Endothelial cell of umbilical vein (primary cell): ENCODE measurements around the gene LTBP1. TPM values are rescaled to one million over a fixed set of nuclear protein-coding genes. Genes with fewer than 3 reads are reported as not detected.
"Not testable (repeated sequence)": the region's sequence is repeated elsewhere in the genome, so short reads cannot be mapped to it uniquely, and the experiment has no call there.

Experiments
- BruUV-seq: library from RNA; stranded (reverse); fragments of 400-500 nt; replicated peaks from 2 replicates; lab custom pipeline; 2021; lab: Mats Ljungman, UMichigan
- CTCF ChIA-PET: fragments of 300-600, 350-600 bp; sonication (Branson Sonifier 250); formaldehyde crosslinking; loops from one replicate; lab custom pipeline; 2021; ENCODE audit warnings: antibody characterized with exemption, inconsistent platforms; lab: Charles Lee
- POLR2A ChIA-PET: fragments of 300-600, 350-600 bp; sonication (Branson Sonifier 250); formaldehyde crosslinking; loops from one replicate; lab custom pipeline; 2021; ENCODE audit warnings: antibody characterized with exemption, inconsistent platforms; lab: Charles Lee
- DNase-seq: peaks from one replicate; pipeline ENCODE4 v3.0.0-alpha.2; 2011; ENCODE audit warnings: low read depth, low spot score
- FAIRE-seq: peaks from 2 replicates; lab custom pipeline; 2011; peaks lifted over from hg19 to GRCh38; lab: Jason Lieb, UNC
- H2AFZ ChIP-seq: 2 replicates; pipeline ENCODE4 v1.6.0; 2012; ENCODE audit warnings: low read depth, low read length, control low read depth, inconsistent platforms
- H3K27ac ChIP-seq: 2 replicates; pipeline ENCODE4 v1.5.1; 2011; ENCODE audit warnings: low read depth, mild to moderate bottlenecking, control low read depth, low read length, moderate library complexity; ENCODE audit not compliant: insufficient read depth
- H3K27me3 ChIP-seq, 2 experiments: 2 replicates each; pipeline versions ENCODE4 v1.6.0 to v1.6.1; 2011; ENCODE audit warnings: low read length in 2 of 2, mixed read lengths in 1 of 2; ENCODE audit not compliant: control insufficient read depth in 2 of 2, insufficient read depth in 2 of 2
- H3K36me3 ChIP-seq, 2 experiments: 2 replicates in 1 of 2; 3 replicates in 1 of 2; pipeline ENCODE4 v1.5.1; 2011; ENCODE audit warnings: low read length in 2 of 2, mild to moderate bottlenecking in 1 of 2, moderate library complexity in 1 of 2; ENCODE audit not compliant: control insufficient read depth in 2 of 2, insufficient read depth in 2 of 2; ENCODE audit errors: extremely low read depth in 1 of 2
- H3K4me1 ChIP-seq: 3 replicates; pipeline ENCODE4 v1.5.1; 2011; ENCODE audit warnings: mild to moderate bottlenecking, low read length; ENCODE audit not compliant: control insufficient read depth, insufficient read depth; ENCODE audit errors: extremely low read depth
- H3K4me2 ChIP-seq: 2 replicates; pipeline ENCODE4 v1.6.1; 2011; ENCODE audit warnings: low read length, control low read depth, mixed read lengths; ENCODE audit not compliant: insufficient read depth
- H3K4me3 ChIP-seq, 3 experiments: fragments of 200-600 bp in 1 of 3; sonication (generic), shearing (Covaris generic) in 1 of 3; replicated peaks in 1 of 3; 2 replicates each; pipeline ENCODE4 v1.5.1; 2011 to 2016; ENCODE audit warnings: control low read depth in 3 of 3, low read length in 3 of 3, mild to moderate bottlenecking in 2 of 3, inconsistent platforms in 1 of 3, low read depth in 1 of 3, moderate library complexity in 1 of 3; ENCODE audit not compliant: insufficient read depth in 1 of 3
- H3K79me2 ChIP-seq: 2 replicates; pipeline ENCODE4 v1.6.0; 2012; ENCODE audit warnings: low read length, inconsistent platforms; ENCODE audit not compliant: control insufficient read depth, insufficient read depth
- H3K9ac ChIP-seq: replicated peaks from 2 replicates; pipeline ENCODE3; 2011; ENCODE audit warnings: low read length, control low read depth; ENCODE audit not compliant: insufficient read depth; ENCODE audit errors: extremely low read depth
- H3K9me1 ChIP-seq: replicated peaks from 3 replicates; pipeline ENCODE4 v1.6.0; 2011; ENCODE audit warnings: mild to moderate bottlenecking, low read length; ENCODE audit not compliant: control insufficient read depth, insufficient read depth; ENCODE audit errors: extremely low read depth
- H3K9me3 ChIP-seq: replicated peaks from 2 replicates; pipeline ENCODE4 v1.5.1; 2012; ENCODE audit warnings: low read length, inconsistent platforms; ENCODE audit not compliant: control insufficient read depth, insufficient read depth
- H4K20me1 ChIP-seq: replicated peaks from 2 replicates; pipeline ENCODE3; 2011; ENCODE audit warnings: mild to moderate bottlenecking, low read length; ENCODE audit not compliant: control insufficient read depth, insufficient read depth; ENCODE audit errors: extremely low read depth
- EZH2 ChIP-seq: IDR thresholded peaks from 2 replicates; pipeline ENCODE4 v1.6.1; 2012; ENCODE audit warnings: borderline replicate concordance, low read depth, mild to moderate bottlenecking, moderate library complexity, low read length, inconsistent platforms; ENCODE audit not compliant: severe bottlenecking
- GATA2 ChIP-seq: IDR thresholded peaks from 2 replicates; pipeline ENCODE4 v1.7.0; 2011; ENCODE audit warnings: low read depth, mild to moderate bottlenecking, moderate library complexity, mixed read lengths, low read length; ENCODE audit not compliant: insufficient read length, insufficient read depth
- JUN ChIP-seq: IDR thresholded peaks from 2 replicates; pipeline ENCODE4 v1.6.1; 2011; ENCODE audit warnings: borderline replicate concordance, low read depth; ENCODE audit not compliant: insufficient read length, insufficient read depth
- MYC ChIP-seq: IDR thresholded peaks from one replicate; pipeline ENCODE4 v1.6.1; 2011; ENCODE audit warnings: mild to moderate bottlenecking, low read depth, low read length
- POLR2A ChIP-seq: IDR thresholded peaks from 2 replicates; pipeline ENCODE4 v1.6.1; 2012; ENCODE audit warnings: low read depth, mild to moderate bottlenecking, control low read depth, low read length
- POLR2AphosphoS5 ChIP-seq: IDR thresholded peaks from 2 replicates; pipeline ENCODE4 v1.6.1; 2012; ENCODE audit warnings: low read depth, mild to moderate bottlenecking, control low read depth, low read length, moderate library complexity; ENCODE audit not compliant: insufficient read depth
- dilution Hi-C: fragments of 300-500 bp; cut with MboI; formaldehyde crosslinking; loops from one replicate; pipeline ENCODE4 v1.15.0; 2019; ENCODE audit warnings: low sequenced_read_pairs; ENCODE audit not compliant: extremely low pct_ligation_motif_present
- intact Hi-C: fragments of 100-400 bp; cut with micrococcal nuclease; formaldehyde crosslinking; loops from one replicate; pipeline ENCODE4 v1.10.0; 2022
- polyA plus RNA-seq, 4 experiments: library from polyadenylated mRNA; depleted of rRNA in 3 of 4; stranded (reverse) in 3 of 4; unstranded in 1 of 4; fragments of >200 nt; gene quantifications; 2 replicates each; pipeline versions ENCODE4 v1.2.1 to v1.2.3, GENCODE V29; 2011 to 2012; ENCODE audit warnings: missing spikeins in 1 of 4
- total RNA-seq: library from RNA; stranded (reverse); gene quantifications from 2 replicates; pipeline ENCODE4 v1.2.3, GENCODE V29; 2021
- TF ChIP-seq, protein P1 (sequence below): IDR thresholded peaks from 2 replicates; pipeline ENCODE4 v1.6.1; 2011; ENCODE audit not compliant: insufficient read depth, insufficient read length

The LTBP1 gene
- total and polyA plus RNA-seq, 2 donors (not counting 3 experiments of a cell fraction or from before 2014, with no cell fraction given), result 57.4 to 68.2 TPM

DNA sequence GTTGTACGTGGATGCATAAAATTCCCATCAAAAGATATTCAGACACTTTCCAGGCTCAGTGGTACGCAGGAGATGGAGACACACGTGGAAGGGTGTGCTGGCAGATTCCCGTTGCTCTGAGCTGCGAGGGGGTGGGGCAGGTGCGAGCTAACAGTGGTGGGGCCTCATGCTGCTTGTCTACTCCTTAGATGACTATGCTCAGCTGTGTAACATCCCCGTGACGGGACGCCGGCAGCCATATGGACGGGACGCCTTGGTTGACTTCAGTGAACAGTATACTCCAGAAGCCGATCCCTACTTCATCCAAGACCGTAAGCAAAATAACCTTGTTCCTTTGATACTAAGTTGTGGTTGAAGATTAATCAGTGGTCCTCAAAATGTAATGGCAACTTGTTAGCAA, 442.2 kb downstream of the LTBP1 start:
- H3K27ac ChIP-seq, result no peak overlapping the region
- H3K4me1 ChIP-seq, result no peaks in the 10 kb centered on the region
- DNase-seq (no peak), FAIRE-seq (no peak)
- H3K27me3 ChIP-seq, result no peaks in the 10 kb centered on the region
- H3K79me2 ChIP-seq, result no peaks in the 10 kb centered on the region
- no peaks in the 10 kb centered on the region for H3K9me3 ChIP-seq
- H3K4me3 ChIP-seq, result no peak overlapping the region
- dilution Hi-C loops, result no loop called here
- intact Hi-C loops, result no loop called here
- no peaks in the 10 kb centered on the region for H3K36me3 ChIP-seq
- no peak overlapping the region for H2AFZ ChIP-seq
- CTCF ChIA-PET, result interaction anchor here (1.5 to 2.2 kb wide), 2 partner anchors 9 to 194 kb away, joined by 5 to 6 read pairs; no protein-coding TSS in a partner anchor
- no peak overlapping the region for H3K4me2 ChIP-seq
- no peak overlapping the region for H3K9ac ChIP-seq
- no peaks in the 10 kb centered on the region for H4K20me1 ChIP-seq
- H3K9me1 ChIP-seq, result no peaks in the 10 kb centered on the region
- no TSS peak for BruUV-seq
- POLR2A ChIA-PET, result no interaction called here
- TF ChIP-seq JUN (no peak), GATA2 (no peak), POLR2A (no peak), MYC (no peak), POLR2AphosphoS5 (no peak), EZH2 (no peak)
- TF ChIP-seq, protein P1, sequence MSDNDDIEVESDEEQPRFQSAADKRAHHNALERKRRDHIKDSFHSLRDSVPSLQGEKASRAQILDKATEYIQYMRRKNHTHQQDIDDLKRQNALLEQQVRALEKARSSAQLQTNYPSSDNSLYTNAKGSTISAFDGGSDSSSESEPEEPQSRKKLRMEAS, result no peak

DNA sequence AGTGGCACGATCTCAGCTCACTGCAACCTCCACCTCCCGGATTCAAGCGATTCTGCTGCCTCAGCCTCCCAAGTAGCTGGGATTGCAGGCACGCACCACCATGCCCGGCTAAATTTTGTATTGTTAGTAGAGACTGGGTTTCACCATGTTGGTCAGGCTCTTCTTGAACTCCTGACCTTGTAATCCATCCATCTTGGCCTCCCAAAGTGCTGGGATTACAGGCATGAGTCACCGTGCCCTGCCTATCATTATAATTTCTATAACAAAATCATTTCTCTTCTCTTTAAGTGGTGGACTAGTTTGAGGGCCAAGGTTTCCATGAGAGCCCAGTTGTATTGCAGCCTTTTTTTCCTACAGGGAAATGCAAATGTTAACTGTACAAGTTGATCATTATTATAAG, 442.9 kb downstream of the LTBP1 start:
- FAIRE-seq, dilution Hi-C loops, H3K27ac ChIP-seq, DNase-seq, H2AFZ ChIP-seq, H3K9me3 ChIP-seq, intact Hi-C loops, H3K36me3 ChIP-seq, H3K4me1 ChIP-seq, POLR2A ChIA-PET, H3K79me2 ChIP-seq, H4K20me1 ChIP-seq, BruUV-seq, H3K9me1 ChIP-seq, H3K9ac ChIP-seq, H3K4me3 ChIP-seq, H3K4me2 ChIP-seq, H3K27me3 ChIP-seq: not testable (repeated sequence)
- CTCF ChIA-PET, result interaction anchor here (1.6 to 2.2 kb wide), 4 partner anchors 8 to 194 kb away, joined by 4 to 6 read pairs (median 5); no protein-coding TSS in a partner anchor
